ENCODE results near the gene ITPR2.

ITPR2 gene

DNA sequence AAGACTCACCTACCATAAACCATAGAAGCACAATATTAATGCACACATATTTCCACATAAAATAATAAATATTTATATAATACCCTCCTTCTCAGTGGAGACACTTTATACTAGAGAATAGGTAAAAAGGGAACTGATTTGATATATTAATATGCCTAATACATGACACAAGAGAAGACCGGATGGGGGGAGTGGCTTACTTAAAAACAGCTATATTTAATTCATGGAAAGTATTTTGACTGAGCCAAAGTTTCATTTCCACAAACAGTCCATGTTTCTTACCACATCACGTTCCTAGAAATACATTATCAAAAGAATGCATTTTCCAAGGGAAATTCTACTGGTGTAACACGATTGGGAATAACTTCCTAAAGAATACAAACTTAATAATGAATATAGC, 63.4 kb downstream of the ITPR2 start:
- H3K4me3 ChIP-seq (ENCODE audit: low read depth, low read length), result no peak overlapping the region
- TF ChIP-seq, protein P1, sequence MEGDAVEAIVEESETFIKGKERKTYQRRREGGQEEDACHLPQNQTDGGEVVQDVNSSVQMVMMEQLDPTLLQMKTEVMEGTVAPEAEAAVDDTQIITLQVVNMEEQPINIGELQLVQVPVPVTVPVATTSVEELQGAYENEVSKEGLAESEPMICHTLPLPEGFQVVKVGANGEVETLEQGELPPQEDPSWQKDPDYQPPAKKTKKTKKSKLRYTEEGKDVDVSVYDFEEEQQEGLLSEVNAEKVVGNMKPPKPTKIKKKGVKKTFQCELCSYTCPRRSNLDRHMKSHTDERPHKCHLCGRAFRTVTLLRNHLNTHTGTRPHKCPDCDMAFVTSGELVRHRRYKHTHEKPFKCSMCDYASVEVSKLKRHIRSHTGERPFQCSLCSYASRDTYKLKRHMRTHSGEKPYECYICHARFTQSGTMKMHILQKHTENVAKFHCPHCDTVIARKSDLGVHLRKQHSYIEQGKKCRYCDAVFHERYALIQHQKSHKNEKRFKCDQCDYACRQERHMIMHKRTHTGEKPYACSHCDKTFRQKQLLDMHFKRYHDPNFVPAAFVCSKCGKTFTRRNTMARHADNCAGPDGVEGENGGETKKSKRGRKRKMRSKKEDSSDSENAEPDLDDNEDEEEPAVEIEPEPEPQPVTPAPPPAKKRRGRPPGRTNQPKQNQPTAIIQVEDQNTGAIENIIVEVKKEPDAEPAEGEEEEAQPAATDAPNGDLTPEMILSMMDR (IDR thresholded peaks at IDR 0.05; ENCODE audit: low read depth, low read length, missing control alignments), result no peak
- no peak for DNase-seq (ENCODE audit: low read depth)

DNA sequence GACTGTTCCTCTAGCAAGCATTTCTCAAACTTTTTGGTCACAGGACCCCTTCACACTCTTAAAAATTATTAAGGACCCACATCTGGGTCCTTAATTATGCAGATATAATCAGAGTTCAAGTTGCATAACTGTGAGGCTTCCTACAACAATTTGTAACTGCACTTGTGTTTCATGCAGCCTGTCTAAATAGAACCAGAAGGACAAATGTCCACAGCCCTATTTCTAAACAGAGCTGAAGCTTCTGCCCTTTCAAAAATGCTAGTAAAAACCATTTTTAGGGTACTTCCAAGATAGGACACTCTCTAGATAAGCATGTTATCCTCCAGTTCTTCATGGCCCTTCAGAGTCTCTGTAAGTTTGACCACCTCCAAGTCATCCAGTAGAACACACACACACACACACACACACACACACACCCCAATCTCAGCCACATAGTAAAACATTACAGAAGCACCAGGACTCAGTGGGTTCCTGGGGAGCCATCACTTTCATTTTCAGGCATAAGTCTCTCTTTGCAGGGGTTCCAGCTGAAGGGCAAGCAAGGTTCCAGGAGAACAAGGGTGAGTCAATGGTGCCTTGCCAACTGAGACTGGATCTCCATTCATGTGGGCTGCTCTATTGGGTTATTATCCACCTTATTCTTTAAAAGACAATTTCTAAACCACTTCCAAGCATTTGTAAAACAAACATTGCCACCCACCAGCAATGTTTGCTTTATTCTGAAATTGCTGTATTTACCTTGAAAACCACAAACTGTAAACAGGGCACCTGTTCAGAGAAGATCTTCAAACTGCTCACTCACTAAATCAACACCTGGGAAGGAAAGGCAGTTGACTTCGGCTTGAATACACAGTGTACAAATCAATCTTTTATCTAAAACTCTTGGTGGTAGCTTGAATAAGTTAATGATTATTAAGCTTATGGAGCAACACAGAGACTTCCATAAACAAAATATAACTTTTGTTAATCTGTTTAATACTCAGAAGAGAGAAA, 64.1 kb downstream of the ITPR2 start:
- TF ChIP-seq, protein P1 (IDR thresholded peaks at IDR 0.05; ENCODE audit: low read depth, low read length, missing control alignments), result no peak
- no peak for DNase-seq (ENCODE audit: low read depth)
- H3K4me3 ChIP-seq (ENCODE audit: low read depth, low read length), result no peak overlapping the region

DNA sequence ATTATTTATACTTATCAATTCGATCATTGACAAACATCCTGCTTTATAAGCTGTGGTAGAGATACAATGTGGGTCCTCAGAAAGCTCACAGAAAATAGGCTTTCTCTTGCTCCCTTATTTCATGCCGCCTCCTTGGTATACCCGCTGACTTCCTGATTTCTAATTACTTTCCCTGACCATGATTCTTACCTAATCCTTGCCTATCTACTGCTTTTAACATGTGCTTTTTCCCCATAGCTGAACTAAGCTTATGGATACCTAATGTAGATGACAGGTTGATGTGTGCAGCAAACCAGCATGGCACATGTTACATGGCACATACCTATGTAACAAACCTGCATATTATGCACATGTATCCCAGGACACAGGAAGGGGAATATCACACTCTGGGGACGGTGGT, 65.1 kb downstream of the ITPR2 start:
- no peak for DNase-seq (ENCODE audit: low read depth)
- no peak overlapping the region for H3K4me3 ChIP-seq (ENCODE audit: low read depth, low read length)
- TF ChIP-seq, protein P1 (IDR thresholded peaks at IDR 0.05; ENCODE audit: low read depth, low read length, missing control alignments), result no peak

DNA sequence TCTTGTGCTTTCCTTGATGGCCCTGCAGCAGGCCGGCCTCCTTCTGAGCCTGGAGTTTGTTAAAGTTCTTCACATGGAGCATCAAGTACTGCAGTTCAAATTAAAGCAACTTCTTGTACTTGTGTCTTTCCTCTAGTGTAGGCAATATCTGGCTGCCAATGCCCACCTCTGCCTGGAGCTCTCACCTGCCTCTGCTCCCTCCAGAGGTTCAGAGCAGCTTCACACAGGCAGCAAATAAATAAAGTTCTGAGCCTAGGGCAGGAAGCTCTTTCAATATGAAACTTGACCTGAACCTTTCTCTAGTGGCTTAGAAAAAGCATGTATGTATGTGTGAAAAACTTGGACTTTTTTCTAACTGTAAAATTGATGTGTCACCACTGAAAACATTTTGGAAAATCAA, 65.9 kb downstream of the ITPR2 start:
- TF ChIP-seq, protein P1 (IDR thresholded peaks at IDR 0.05; ENCODE audit: low read depth, low read length, missing control alignments), result no peak
- no peak for DNase-seq (ENCODE audit: low read depth)
- no peak overlapping the region for H3K4me3 ChIP-seq (ENCODE audit: low read depth, low read length)

DNA sequence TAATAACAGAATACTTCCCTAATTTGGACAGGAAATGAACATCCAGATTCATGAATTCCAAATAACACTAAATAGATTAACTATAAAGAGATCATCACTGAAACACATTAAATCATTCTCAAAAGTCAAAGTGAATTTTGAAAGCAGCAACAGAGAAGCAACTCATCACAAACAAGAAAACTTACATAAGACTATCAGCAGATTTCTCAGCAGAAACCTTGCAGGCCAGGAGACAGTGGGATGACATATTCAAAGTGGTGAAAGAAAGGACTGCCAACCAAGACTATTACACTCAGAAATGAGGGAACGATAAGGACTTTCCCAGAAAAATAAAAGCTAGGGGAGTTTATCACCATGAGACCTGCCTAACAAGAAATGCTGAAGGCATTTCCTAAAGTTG, 70.8 kb downstream of the ITPR2 start:
- H3K4me3 ChIP-seq (ENCODE audit: low read depth, low read length), result no peak overlapping the region
- no peak for DNase-seq (ENCODE audit: low read depth)
- TF ChIP-seq, protein P1 (IDR thresholded peaks at IDR 0.05; ENCODE audit: low read depth, low read length, missing control alignments), result no peak

DNA sequence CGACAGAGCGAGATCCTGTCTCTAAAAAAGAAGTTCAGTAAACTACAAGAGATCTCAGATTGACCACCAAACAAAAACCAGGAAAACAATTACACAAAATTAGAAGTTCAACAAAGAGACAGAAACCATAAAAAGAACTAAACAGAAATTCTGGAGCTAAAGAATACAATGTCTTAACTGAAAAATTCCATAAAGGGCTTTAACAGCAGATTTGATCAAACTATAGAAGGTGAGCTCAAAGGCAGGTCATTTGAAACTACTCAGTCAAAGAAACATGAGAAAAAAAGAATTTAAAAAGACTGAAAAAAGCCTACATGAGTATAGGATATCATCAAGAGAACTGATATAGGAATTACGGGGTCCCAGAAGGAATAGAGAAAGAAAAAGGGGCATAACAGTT, 71.2 kb downstream of the ITPR2 start:
- DNase-seq (ENCODE audit: low read depth), result no peak
- H3K4me3 ChIP-seq (ENCODE audit: low read depth, low read length), result no peak overlapping the region
- TF ChIP-seq, protein P1 (IDR thresholded peaks at IDR 0.05; ENCODE audit: low read depth, low read length, missing control alignments), result no peak
